Raji (cell line): ENCODE data around the gene TSEN2.

ENCODE experiments used
- POLR2A ChIP-seq: IDR thresholded peaks from 2 replicates; pipeline ENCODE4 v1.6.1; 2011; ENCODE audit warnings: low read depth, low read length, control low read depth; ENCODE audit not compliant: insufficient read depth

The TSEN2 gene

GRCh38 chr3:12464181-12464580, 20.1 kb upstream of the TSEN2 start:
- no peak for TF ChIP-seq POLR2A

DNA sequence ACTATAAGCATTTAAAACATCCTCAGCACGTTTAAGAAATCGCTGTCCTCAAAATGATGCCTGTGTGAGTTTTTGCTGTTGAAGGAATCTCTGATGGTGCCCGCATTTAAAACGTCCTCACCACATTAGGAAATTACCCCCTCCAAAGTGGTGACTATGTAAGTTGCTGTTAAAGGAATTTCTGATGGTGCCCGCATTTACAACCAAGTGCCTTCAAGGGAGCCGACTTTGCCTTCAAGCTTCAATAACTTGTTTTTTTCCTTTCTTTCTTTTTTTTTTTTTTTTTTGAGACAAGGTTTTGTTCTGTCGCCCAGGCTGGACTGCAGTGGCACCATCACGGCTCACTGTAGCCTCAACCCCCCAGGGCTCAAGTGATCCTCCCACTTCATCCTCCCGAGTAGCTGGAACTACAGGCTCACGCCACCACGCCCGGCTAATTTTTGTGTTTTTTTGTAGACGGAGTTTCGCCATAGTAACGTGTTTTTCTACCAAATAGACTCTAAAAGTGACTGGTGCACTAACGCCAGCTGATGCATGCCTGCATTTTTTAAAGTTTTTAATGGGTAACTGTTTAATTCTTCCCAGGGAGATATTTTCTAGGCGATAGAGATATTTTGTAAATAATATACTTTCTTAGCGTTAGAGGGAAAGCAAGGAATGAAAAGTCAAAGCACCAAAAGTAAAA, 19.0 kb upstream of the TSEN2 start:
- TF ChIP-seq POLR2A, result no peak

- TF ChIP-seq POLR2A, result no peak
Observed at GRCh38 chr3:12465836-12466225, 18.4 kb upstream of the TSEN2 start.

GRCh38 chr3:12467746-12468145, 16.5 kb upstream of the TSEN2 start:
- TF ChIP-seq POLR2A, result no peak

GRCh38 chr3:12468276-12468675, 16.0 kb upstream of the TSEN2 start:
- no peak for TF ChIP-seq POLR2A

DNA sequence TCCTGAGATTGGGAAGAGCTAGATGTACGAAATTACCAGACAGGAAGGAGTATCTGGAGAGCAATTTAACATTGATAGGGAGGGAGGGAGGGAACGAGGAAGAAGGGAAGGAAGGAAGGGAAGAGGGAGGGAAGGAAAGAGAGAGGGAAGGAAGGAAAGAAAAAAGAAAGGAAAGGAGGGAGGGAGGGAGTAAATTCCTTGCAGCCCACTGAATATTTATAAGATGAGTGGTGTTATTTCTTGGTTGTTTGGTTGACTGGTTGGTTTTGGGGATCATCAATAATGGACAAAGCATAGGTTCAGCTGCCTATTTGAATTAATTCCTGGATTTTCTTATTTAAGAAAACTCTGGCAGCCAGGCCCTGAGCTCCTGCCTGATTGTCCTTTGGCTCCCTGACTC, 15.5 kb upstream of the TSEN2 start:
- TF ChIP-seq POLR2A, result no peak

GRCh38 chr3:12470111-12470510, 14.2 kb upstream of the TSEN2 start:
- no peak for TF ChIP-seq POLR2A

DNA sequence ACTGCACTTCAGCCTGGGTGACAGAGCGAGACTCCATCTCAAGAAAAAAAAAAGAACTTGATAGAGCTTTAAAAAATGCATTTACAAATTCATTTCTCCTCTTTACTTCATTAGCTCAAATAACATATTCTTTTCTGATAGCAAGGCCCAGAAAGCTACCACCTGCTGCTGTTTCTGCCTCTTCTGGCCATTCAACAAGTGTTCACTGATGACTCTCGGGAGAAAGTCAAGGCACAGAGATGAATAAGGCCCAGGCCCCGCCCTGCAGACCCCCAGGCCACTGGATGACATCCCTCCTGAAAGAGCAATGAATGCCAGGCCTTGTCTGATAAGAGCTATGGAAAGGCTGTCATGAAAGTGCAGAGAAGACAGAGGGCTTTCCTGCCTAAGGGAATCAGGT, 13.6 kb upstream of the TSEN2 start:
- TF ChIP-seq POLR2A, result no peak

DNA sequence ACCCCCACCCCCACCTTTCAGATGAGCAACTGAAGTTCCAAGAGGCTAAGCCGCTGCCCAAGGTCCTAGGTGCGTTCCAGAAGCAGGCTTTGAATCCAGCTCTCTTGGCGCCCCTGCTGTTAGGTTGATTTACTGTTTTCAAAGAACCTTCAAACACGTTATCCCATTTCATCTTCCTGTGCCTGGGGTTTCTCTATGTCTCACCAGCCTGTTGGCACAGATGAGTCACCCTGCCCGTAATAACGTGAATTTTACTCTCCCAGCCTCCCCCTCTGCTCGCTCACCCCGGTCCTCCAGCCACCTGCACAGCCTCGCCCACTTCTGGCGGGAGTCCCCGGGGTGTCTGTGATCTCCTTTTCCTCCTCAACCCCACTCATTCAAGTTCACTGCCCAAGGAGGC, 13.0 kb upstream of the TSEN2 start:
- TF ChIP-seq POLR2A, result no peak

DNA sequence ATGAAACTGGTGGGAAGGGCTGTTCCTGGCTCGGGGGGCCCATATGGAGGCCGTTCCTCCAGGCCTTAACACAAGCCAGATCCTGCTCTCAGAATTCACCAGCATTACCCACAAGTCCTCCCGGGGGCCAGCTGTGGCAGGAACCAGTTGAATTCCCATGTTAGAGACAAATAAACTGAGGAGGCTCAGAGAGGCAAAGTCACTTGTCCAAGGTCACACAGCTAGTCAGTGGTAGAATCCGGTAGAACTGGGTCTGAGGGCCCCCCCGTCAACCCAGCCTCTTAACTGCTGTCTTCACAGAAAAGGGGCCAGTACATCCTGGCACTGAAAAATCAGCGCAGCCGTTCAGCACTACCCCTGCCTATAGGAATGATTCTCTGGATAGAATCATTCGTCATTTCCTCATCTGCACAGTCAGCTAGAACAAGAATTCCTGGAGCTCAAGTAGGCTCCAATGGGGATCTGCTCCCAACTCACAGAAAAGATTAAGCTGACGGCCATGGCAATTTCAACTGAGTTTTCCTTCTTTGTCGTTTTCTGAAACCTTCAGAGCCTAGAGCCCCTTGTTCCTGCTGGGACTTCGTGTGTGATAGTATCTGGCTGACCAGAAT, 12.2 kb upstream of the TSEN2 start:
- TF ChIP-seq POLR2A, result no peak

DNA sequence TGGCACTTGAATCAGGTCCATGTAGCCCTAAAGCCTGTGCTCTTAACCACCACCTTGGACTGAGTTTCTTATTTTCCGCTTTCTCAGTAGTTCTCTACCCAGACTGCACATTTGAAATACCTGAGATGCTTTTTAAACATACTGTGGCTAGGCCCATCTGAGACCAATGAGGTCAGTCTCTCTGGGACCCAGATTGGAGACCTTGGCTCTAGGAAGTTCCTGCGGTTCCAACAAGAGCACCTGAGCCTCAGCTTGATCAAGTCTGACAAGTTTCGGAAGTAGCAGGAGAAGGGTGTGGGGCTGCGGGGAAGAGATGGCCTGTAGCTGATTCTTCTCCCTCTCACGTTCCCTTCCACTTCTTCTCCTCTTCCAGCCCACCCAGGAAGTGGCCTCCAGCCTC, 11.5 kb upstream of the TSEN2 start:
- TF ChIP-seq POLR2A, result no peak

DNA sequence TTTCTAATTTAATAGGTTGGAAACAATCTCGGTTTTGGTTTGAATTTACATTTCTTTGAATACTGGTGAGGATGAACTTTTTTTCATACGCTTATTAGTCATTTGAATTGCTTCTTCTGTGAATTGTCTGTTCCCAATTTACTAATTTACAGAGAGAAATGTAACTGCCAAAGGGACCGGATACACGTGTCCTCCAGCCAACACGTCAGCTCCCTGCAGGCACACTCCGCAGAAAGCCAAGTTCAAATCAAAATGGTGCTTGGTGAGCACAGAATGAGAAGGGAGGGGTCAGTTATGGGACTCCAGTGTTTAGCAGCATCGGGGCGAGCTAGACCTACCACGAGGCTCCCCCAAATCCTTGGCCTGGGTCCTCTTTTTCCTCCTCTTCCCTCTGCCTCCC, 10.8 kb upstream of the TSEN2 start:
- TF ChIP-seq POLR2A, result no peak

DNA sequence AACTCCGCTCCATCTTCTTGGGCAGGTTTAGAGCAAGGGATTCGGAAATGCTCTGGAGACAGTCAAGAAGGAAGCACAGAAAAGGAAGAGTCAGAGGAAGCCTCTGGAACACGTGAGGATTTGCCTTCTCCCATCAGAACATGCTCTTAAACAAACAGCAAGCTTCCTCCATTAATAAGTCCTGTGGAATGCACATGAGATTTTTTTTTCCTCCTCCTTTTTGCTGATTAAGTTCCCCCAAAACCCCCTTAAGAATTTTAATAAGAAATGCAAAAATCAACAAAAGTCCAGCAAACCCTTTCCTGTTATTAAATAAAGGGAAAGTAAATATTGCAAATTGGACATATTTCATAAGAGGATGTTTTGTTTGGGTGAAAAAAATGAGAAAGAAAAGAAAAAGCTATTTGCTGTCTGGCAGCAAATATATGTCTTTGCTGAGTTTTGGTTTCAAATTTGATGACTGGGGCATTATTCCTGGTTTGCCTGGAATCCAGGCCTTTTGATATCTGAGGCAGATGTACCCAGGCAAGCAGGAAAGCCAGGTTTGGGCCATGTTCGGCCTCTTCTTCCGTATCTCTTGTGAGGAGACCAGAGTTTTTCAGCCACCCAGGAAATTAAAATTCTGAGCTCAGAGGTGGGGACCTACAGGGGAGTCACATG, 7.9 kb upstream of the TSEN2 start:
- no peak for TF ChIP-seq POLR2A

GRCh38 chr3:12477256-12477655, 7.0 kb upstream of the TSEN2 start:
- TF ChIP-seq POLR2A, result no peak

DNA sequence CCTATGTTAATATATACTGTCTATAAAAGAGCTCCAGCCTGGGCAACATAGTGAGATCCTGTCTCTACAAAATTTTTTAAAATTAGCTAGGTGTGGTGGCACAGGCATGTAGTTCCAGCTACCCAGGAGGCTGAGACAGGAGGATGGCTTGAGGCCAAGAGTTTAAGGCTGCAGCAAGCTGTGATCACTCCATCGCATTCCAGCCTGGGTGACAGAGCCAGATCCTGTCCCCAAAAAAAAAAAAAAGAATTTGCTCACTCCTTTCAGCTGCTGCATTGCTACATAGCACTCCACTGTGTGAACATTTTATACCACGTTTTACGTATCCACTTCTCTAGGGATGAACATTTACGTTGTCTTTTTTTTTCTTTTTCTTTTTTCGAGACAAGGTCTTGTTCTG, 6.0 kb upstream of the TSEN2 start:
- TF ChIP-seq POLR2A, result no peak

GRCh38 chr3:12479919-12480427, 4.3 kb upstream of the TSEN2 start:
- TF ChIP-seq POLR2A, result no peak
